GM12878 (cell line): ENCODE data around the gene THEM4. TPM values are rescaled to one million over a fixed set of nuclear protein-coding genes. Genes with fewer than 3 reads are reported as not detected.

ENCODE experiments used
- ATAC-seq: fragments of 200-7000 bp; cut with Tn5 transposase; 3 replicates; pipeline ENCODE4 v1.9.1; 2020; ENCODE audit warnings: mild to moderate bottlenecking, moderate library complexity
- BruUV-seq: library from RNA; stranded (reverse); fragments of 400-500 nt; replicated peaks from 2 replicates; lab custom pipeline; 2021; lab: Mats Ljungman, UMichigan
- CTCF ChIA-PET: fragments of 300-600 bp; sonication (Branson Sonifier 250); formaldehyde crosslinking; extraction: SDS; loops from one replicate; lab custom pipeline; 2021; ENCODE audit warnings: inconsistent platforms; lab: Yijun Ruan, JAX
- POLR2A ChIA-PET: fragments of 350-600 bp; formaldehyde crosslinking; extraction: SDS; loops from one replicate; lab custom pipeline; 2021; ENCODE audit warnings: inconsistent platforms; lab: Charles Lee
- RAD21 ChIA-PET: fragments of 300-600 bp; sonication (Branson Sonifier 250); formaldehyde crosslinking; loops from one replicate; lab custom pipeline; 2023; ENCODE audit warnings: antibody characterized with exemption; ENCODE audit not compliant: unreplicated experiment; lab: Charles Lee
- SMC1A ChIA-PET: fragments of 300-600 bp; sonication (Branson Sonifier 250); formaldehyde crosslinking; loops from one replicate; lab custom pipeline; 2023; ENCODE audit not compliant: unreplicated experiment, uncharacterized antibody; lab: Charles Lee
- DNase-seq: peaks from one replicate; pipeline ENCODE4 v3.0.0-alpha.2; 2011; ENCODE audit warnings: low read depth, low spot score
- FAIRE-seq: peaks from 3 replicates; lab custom pipeline; 2011; peaks lifted over from hg19 to GRCh38; lab: Jason Lieb, UNC
- H2AFZ ChIP-seq: 2 replicates; pipeline ENCODE4 v1.6.0; 2011; ENCODE audit warnings: low read depth, low read length, control low read depth; ENCODE audit not compliant: control insufficient read depth
- H3K27ac ChIP-seq: 2 replicates; pipeline ENCODE4 v1.5.1; 2011; ENCODE audit warnings: control low read depth; ENCODE audit not compliant: control insufficient read depth, insufficient read depth
- H3K27me3 ChIP-seq, 2 experiments: replicated peaks in 1 of 2; 2 replicates each; pipeline versions ENCODE4 v1.6.0 to v1.6.1; 2011; ENCODE audit warnings: low read length in 1 of 2; ENCODE audit not compliant: control insufficient read depth in 2 of 2, insufficient read depth in 2 of 2
- H3K36me3 ChIP-seq, 2 experiments: 2 replicates each; pipeline ENCODE4 v1.5.1; 2011; ENCODE audit warnings: low read length in 1 of 2; ENCODE audit not compliant: control insufficient read depth in 2 of 2, insufficient read depth in 2 of 2
- H3K4me1 ChIP-seq: 2 replicates; pipeline ENCODE4 v1.6.1; 2011; ENCODE audit warnings: mild to moderate bottlenecking, low read length, moderate library complexity, mixed read lengths; ENCODE audit not compliant: control insufficient read depth, insufficient read depth
- H3K4me2 ChIP-seq: 2 replicates; pipeline ENCODE4 v1.6.0; 2011; ENCODE audit warnings: control low read depth; ENCODE audit not compliant: control insufficient read depth, insufficient read depth
- H3K4me3 ChIP-seq: fragments of 200-600 bp; sonication (generic); 2 replicates; pipeline ENCODE4 v1.5.1; 2016
- H3K79me2 ChIP-seq: 2 replicates; pipeline ENCODE4 v1.6.0; 2011; ENCODE audit warnings: low read length; ENCODE audit not compliant: control insufficient read depth, insufficient read depth
- H3K9ac ChIP-seq: 2 replicates; pipeline ENCODE4 v1.8.0; 2011; ENCODE audit warnings: low read length, control low read depth, mixed read lengths; ENCODE audit not compliant: control insufficient read depth, insufficient read depth
- H3K9me3 ChIP-seq: replicated peaks from 3 replicates; pipeline ENCODE4 v1.5.1; 2011; ENCODE audit warnings: mild to moderate bottlenecking, low read length; ENCODE audit not compliant: control insufficient read depth, insufficient read depth
- H4K20me1 ChIP-seq: 2 replicates; pipeline ENCODE4 v1.6.0; 2011; ENCODE audit not compliant: control insufficient read depth, insufficient read depth
- EZH2 ChIP-seq: IDR thresholded peaks from 2 replicates; pipeline ENCODE4 v1.6.1; 2012; ENCODE audit warnings: low read depth, mild to moderate bottlenecking, control low read depth, inconsistent platforms, low read length, borderline replicate concordance; ENCODE audit not compliant: control insufficient read depth
- FOXM1 ChIP-seq: IDR thresholded peaks from 2 replicates; pipeline ENCODE4 v1.6.1; 2012; ENCODE audit warnings: low read depth, mild to moderate bottlenecking, inconsistent platforms, low read length, moderate library complexity
- HDGF ChIP-seq: fragments of 450-650 bp; IDR thresholded peaks from 2 replicates; pipeline ENCODE4 v1.6.1; 2016; ENCODE audit warnings: antibody characterized with exemption
- IKZF1 ChIP-seq: fragments of 450-650 bp; conservative IDR thresholded peaks from 2 replicates; pipeline ENCODE4 v1.6.1; 2017; ENCODE audit warnings: antibody characterized with exemption, mild to moderate bottlenecking
- KDM1A ChIP-seq: fragments of 200-600 bp; sonication (generic); IDR thresholded peaks from 2 replicates; pipeline ENCODE4 v1.6.1; 2016; ENCODE audit warnings: borderline replicate concordance
- NFXL1 ChIP-seq: fragments of 450-650 bp; IDR thresholded peaks from 2 replicates; pipeline ENCODE4 v1.6.1; 2017; ENCODE audit warnings: antibody characterized with exemption, mild to moderate bottlenecking, borderline replicate concordance
- POLR2A ChIP-seq: IDR thresholded peaks from 2 replicates; pipeline ENCODE4 v1.6.1; 2011; ENCODE audit warnings: low read depth, mild to moderate bottlenecking, low read length
- SIN3A ChIP-seq: IDR thresholded peaks from 2 replicates; pipeline ENCODE4 v1.6.1; 2012; ENCODE audit warnings: low read depth, low read length, improper control_type of control experiment
- WGBS: methylation state at CpG from one replicate; pipeline ENCODE4 v1.1.6; 2016; ENCODE audit warnings: low lambda C conversion rate; ENCODE audit not compliant: insufficient replicate concordance, insufficient coverage; ENCODE audit errors: missing lambda C conversion rate; 5-methylcytosine and 5-hydroxymethylcytosine counted together
- in situ Hi-C: fragments of 300-500 bp; cut with MboI; formaldehyde crosslinking; loops from 9 replicates; pipeline ENCODE4 v1.14.3; 2018; ENCODE audit warnings: mixed read lengths
- intact Hi-C: fragments of 100-400 bp; cut with micrococcal nuclease; formaldehyde crosslinking; loops from one replicate; pipeline ENCODE4 v1.14.2; 2022; ENCODE audit not compliant: unreplicated experiment
- polyA plus RNA-seq, 11 experiments: library from polyadenylated mRNA; depleted of rRNA in 4 of 11; unstranded in 6 of 11; stranded (reverse) in 5 of 11; fragments of >200 nt; fragmentation: Nextera tagmentation in 4 of 11; fragmentation: Illumina TruSeq in 1 of 11; extraction: Ambion mirVana in 4 of 11; extraction: Trizol in 1 of 11; gene quantifications; 1 replicate in 1 of 11; 2 replicates in 10 of 11; pipeline versions ENCODE4 v1.2.1 to v1.2.3, GENCODE V29; 2011 to 2016; ENCODE audit warnings: inconsistent platforms in 2 of 11, missing spikeins in 2 of 11, low read depth in 1 of 11
- total RNA-seq, 4 experiments: library from RNA; depleted of rRNA in 3 of 4; stranded (reverse); fragments of >200 nt in 3 of 4; fragmentation: Illumina TruSeq in 1 of 4; extraction: Trizol in 1 of 4; gene quantifications; 2 replicates each; pipeline versions ENCODE4 v1.2.1 to v1.2.3, GENCODE V29; 2013 to 2021
- TF ChIP-seq, protein P1 (sequence below): fragments of 450-650 bp; formaldehyde crosslinking; IDR thresholded peaks from 2 replicates; pipeline ENCODE4 v1.4.0; 2020; ENCODE audit warnings: mild to moderate bottlenecking, moderate library complexity
- TF ChIP-seq, protein P2 (sequence below): fragments of 450-650 bp; formaldehyde crosslinking; IDR thresholded peaks from 2 replicates; pipeline ENCODE4 v1.5.0; 2022; ENCODE audit warnings: mild to moderate bottlenecking, missing genetic modification characterization
- TF ChIP-seq, protein P3 (sequence below): fragments of 150-350 bp; IDR thresholded peaks from 2 replicates; pipeline ENCODE4 v1.6.1; 2016; ENCODE audit warnings: low read depth, low read length
- TF ChIP-seq, protein P4 (sequence below), 3 experiments: IDR thresholded peaks in 2 of 3; conservative IDR thresholded peaks in 1 of 3; 2 replicates each; pipeline ENCODE4 v1.5.1; 2011; ENCODE audit warnings: low read depth in 3 of 3, low read length in 3 of 3, mild to moderate bottlenecking in 3 of 3, control low read depth in 2 of 3, moderate library complexity in 2 of 3, inconsistent platforms in 1 of 3, mixed read lengths in 1 of 3; ENCODE audit not compliant: control insufficient read depth in 2 of 3, insufficient read depth in 1 of 3; ENCODE audit errors: extremely low read depth in 1 of 3

Gene THEM4
- total and polyA plus RNA-seq, 10 of the 15 experiments (the other 5 are each of a cell fraction or from before 2014, with no cell fraction given), result 3.4 to 30.8 (median 17.9) TPM

DNA sequence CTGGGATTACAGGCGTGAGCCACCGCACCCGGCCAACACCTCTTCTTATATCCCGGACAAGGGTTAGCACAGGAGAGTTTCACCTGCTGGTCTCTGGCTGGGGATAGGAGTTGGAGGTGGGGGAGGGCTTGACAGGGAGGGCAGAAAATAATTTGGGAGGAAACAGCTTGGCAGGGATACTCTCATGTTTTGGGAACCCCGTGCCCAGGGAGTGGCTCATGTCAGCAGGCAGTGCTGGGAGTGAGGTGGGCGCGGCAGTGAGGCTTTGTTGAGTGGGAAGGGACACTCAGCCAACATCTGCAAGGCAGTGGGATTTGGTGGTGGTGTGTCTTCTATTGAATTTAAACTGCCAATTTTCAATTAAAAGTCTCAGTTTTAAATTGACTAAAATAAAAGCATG, 54.7 kb downstream of the THEM4 start:
- Histone ChIP-seq H3K79me2 (no peaks in the 10 kb centered on the region), H3K9ac (no peak overlapping the region), H2AFZ (no peak overlapping the region), H3K27ac (no peak overlapping the region), H4K20me1 (no peaks in the 10 kb centered on the region), H3K4me3 (no peak overlapping the region), H3K4me2 (no peak overlapping the region), H3K9me3 (no peaks in the 10 kb centered on the region), H3K36me3 (no peaks in the 10 kb centered on the region), H3K4me1 (peaks cover 1% of the 10 kb centered on the region), H3K27me3 (peaks cover 0 to 3% of the 10 kb centered on the region in 2 experiments; a peak in 1 of 4 replicates)
- ChIA-PET POLR2A (no interaction called here), CTCF (no interaction called here), RAD21 (no interaction called here), SMC1A (no interaction called here)
- in situ Hi-C loops, result no loop called here
- intact Hi-C loops, result no loop called here
- DNase-seq, result no peak
- ATAC-seq, result no peak
- no TSS peak for BruUV-seq
- no peak for FAIRE-seq
- WGBS, result 55% methylated on average over 7 of the region's 7 CpGs
- TF ChIP-seq FOXM1 (no peak), HDGF (no peak), IKZF1 (no peak), EZH2 (no peak), KDM1A (no peak), POLR2A (no peak), NFXL1 (no peak), SIN3A (no peak)
- TF ChIP-seq, protein P1, sequence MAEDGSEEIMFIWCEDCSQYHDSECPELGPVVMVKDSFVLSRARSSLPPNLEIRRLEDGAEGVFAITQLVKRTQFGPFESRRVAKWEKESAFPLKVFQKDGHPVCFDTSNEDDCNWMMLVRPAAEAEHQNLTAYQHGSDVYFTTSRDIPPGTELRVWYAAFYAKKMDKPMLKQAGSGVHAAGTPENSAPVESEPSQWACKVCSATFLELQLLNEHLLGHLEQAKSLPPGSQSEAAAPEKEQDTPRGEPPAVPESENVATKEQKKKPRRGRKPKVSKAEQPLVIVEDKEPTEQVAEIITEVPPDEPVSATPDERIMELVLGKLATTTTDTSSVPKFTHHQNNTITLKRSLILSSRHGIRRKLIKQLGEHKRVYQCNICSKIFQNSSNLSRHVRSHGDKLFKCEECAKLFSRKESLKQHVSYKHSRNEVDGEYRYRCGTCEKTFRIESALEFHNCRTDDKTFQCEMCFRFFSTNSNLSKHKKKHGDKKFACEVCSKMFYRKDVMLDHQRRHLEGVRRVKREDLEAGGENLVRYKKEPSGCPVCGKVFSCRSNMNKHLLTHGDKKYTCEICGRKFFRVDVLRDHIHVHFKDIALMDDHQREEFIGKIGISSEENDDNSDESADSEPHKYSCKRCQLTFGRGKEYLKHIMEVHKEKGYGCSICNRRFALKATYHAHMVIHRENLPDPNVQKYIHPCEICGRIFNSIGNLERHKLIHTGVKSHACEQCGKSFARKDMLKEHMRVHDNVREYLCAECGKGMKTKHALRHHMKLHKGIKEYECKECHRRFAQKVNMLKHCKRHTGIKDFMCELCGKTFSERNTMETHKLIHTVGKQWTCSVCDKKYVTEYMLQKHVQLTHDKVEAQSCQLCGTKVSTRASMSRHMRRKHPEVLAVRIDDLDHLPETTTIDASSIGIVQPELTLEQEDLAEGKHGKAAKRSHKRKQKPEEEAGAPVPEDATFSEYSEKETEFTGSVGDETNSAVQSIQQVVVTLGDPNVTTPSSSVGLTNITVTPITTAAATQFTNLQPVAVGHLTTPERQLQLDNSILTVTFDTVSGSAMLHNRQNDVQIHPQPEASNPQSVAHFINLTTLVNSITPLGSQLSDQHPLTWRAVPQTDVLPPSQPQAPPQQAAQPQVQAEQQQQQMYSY (CRISPR knock-in tag), result no peak
- TF ChIP-seq, protein P2, sequence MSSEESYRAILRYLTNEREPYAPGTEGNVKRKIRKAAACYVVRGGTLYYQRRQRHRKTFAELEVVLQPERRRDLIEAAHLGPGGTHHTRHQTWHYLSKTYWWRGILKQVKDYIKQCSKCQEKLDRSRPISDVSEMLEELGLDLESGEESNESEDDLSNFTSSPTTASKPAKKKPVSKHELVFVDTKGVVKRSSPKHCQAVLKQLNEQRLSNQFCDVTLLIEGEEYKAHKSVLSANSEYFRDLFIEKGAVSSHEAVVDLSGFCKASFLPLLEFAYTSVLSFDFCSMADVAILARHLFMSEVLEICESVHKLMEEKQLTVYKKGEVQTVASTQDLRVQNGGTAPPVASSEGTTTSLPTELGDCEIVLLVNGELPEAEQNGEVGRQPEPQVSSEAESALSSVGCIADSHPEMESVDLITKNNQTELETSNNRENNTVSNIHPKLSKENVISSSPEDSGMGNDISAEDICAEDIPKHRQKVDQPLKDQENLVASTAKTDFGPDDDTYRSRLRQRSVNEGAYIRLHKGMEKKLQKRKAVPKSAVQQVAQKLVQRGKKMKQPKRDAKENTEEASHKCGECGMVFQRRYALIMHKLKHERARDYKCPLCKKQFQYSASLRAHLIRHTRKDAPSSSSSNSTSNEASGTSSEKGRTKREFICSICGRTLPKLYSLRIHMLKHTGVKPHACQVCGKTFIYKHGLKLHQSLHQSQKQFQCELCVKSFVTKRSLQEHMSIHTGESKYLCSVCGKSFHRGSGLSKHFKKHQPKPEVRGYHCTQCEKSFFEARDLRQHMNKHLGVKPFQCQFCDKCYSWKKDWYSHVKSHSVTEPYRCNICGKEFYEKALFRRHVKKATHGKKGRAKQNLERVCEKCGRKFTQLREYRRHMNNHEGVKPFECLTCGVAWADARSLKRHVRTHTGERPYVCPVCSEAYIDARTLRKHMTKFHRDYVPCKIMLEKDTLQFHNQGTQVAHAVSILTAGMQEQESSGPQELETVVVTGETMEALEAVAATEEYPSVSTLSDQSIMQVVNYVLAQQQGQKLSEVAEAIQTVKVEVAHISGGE (CRISPR knock-in tag), result no peak
- TF ChIP-seq, protein P3, sequence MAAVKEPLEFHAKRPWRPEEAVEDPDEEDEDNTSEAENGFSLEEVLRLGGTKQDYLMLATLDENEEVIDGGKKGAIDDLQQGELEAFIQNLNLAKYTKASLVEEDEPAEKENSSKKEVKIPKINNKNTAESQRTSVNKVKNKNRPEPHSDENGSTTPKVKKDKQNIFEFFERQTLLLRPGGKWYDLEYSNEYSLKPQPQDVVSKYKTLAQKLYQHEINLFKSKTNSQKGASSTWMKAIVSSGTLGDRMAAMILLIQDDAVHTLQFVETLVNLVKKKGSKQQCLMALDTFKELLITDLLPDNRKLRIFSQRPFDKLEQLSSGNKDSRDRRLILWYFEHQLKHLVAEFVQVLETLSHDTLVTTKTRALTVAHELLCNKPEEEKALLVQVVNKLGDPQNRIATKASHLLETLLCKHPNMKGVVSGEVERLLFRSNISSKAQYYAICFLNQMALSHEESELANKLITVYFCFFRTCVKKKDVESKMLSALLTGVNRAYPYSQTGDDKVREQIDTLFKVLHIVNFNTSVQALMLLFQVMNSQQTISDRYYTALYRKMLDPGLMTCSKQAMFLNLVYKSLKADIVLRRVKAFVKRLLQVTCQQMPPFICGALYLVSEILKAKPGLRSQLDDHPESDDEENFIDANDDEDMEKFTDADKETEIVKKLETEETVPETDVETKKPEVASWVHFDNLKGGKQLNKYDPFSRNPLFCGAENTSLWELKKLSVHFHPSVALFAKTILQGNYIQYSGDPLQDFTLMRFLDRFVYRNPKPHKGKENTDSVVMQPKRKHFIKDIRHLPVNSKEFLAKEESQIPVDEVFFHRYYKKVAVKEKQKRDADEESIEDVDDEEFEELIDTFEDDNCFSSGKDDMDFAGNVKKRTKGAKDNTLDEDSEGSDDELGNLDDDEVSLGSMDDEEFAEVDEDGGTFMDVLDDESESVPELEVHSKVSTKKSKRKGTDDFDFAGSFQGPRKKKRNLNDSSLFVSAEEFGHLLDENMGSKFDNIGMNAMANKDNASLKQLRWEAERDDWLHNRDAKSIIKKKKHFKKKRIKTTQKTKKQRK, result no peak
- TF ChIP-seq, protein P4, sequence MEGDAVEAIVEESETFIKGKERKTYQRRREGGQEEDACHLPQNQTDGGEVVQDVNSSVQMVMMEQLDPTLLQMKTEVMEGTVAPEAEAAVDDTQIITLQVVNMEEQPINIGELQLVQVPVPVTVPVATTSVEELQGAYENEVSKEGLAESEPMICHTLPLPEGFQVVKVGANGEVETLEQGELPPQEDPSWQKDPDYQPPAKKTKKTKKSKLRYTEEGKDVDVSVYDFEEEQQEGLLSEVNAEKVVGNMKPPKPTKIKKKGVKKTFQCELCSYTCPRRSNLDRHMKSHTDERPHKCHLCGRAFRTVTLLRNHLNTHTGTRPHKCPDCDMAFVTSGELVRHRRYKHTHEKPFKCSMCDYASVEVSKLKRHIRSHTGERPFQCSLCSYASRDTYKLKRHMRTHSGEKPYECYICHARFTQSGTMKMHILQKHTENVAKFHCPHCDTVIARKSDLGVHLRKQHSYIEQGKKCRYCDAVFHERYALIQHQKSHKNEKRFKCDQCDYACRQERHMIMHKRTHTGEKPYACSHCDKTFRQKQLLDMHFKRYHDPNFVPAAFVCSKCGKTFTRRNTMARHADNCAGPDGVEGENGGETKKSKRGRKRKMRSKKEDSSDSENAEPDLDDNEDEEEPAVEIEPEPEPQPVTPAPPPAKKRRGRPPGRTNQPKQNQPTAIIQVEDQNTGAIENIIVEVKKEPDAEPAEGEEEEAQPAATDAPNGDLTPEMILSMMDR (IDR thresholded peaks at IDR 0.05 in 2 of 3, conservative IDR thresholded peaks at IDR 0.05 in 1 of 3; ENCODE audit: control insufficient read depth in 2 of 3, extremely low read depth in 1 of 3, insufficient read depth in 1 of 3, low read depth in 3 of 3, low read length in 3 of 3), result no peak
